CD8-positive, alpha-beta memory T cell (primary cell): Measurements from ENCODE around the gene ANAPC2. TPM values are rescaled to one million over a fixed set of nuclear protein-coding genes. Genes with fewer than 3 reads are reported as not detected.
A peak's percentile ranks its signal among the peaks of the same experiment; 100 is the strongest.

Experiments
- CTCF ChIA-PET: fragments of 350-600 bp; sonication (Branson Sonifier 250); formaldehyde crosslinking; loops from one replicate; lab custom pipeline; 2021; ENCODE audit warnings: antibody characterized with exemption; lab: Charles Lee
- POLR2A ChIA-PET: fragments of 350-600 bp; sonication (Branson Sonifier 250); formaldehyde crosslinking; loops from one replicate; lab custom pipeline; 2021; ENCODE audit warnings: antibody characterized with exemption; lab: Charles Lee
- DNase-seq, 5 donors: peaks; one replicate each; pipeline versions ENCODE4 v3.0.0 to v3.0.0-alpha.2; 2020 to 2022; ENCODE audit warnings: mixed read lengths in 1 of 5
- H3K27ac ChIP-seq: one replicate; pipeline ENCODE4 v1.7.0; 2013; ENCODE audit warnings: low read depth, mild to moderate bottlenecking, low read length, moderate library complexity
- H3K27me3 ChIP-seq: 2 replicates; pipeline ENCODE4 v1.7.0; 2013; ENCODE audit warnings: low read length, mild to moderate bottlenecking; ENCODE audit not compliant: insufficient read depth, poor library complexity, severe bottlenecking
- H3K36me3 ChIP-seq: 2 replicates; pipeline ENCODE4 v1.7.0; 2013; ENCODE audit warnings: mild to moderate bottlenecking, low read length, moderate library complexity; ENCODE audit not compliant: insufficient read depth
- H3K4me1 ChIP-seq: 2 replicates; pipeline ENCODE4 v1.7.0; 2013; ENCODE audit warnings: mild to moderate bottlenecking, low read length, moderate library complexity; ENCODE audit not compliant: insufficient read depth
- H3K4me3 ChIP-seq: 2 replicates; pipeline ENCODE4 v1.7.0; 2013; ENCODE audit warnings: mild to moderate bottlenecking, low read length
- H3K9me3 ChIP-seq: 2 replicates; pipeline ENCODE4 v1.7.0; 2013; ENCODE audit warnings: mild to moderate bottlenecking, low read length
- H3K27ac Mint-ChIP-seq, 8 donors: one replicate each; pipeline ENCODE4 v1.8.0; 2020 to 2021; ENCODE audit warnings: mixed read lengths in 8 of 8, mild to moderate bottlenecking in 6 of 8, inconsistent platforms in 3 of 8, moderate library complexity in 3 of 8
- H3K27me3 Mint-ChIP-seq, 2 donors: one replicate each; pipeline ENCODE4 v1.8.0; 2020 to 2021; ENCODE audit warnings: mixed read lengths in 2 of 2, mild to moderate bottlenecking in 1 of 2, moderate library complexity in 1 of 2
- H3K36me3 Mint-ChIP-seq, 3 donors: one replicate each; pipeline ENCODE4 v1.8.0; 2020 to 2021; ENCODE audit warnings: mixed read lengths in 3 of 3, inconsistent platforms in 1 of 3, mild to moderate bottlenecking in 1 of 3
- H3K4me1 Mint-ChIP-seq, 3 donors: one replicate each; pipeline ENCODE4 v1.8.0; 2020 to 2021; ENCODE audit warnings: mixed read lengths in 3 of 3, inconsistent platforms in 1 of 3, mild to moderate bottlenecking in 1 of 3
- H3K4me3 Mint-ChIP-seq, 7 donors: one replicate each; pipeline ENCODE4 v1.8.0; 2020 to 2021; ENCODE audit warnings: mixed read lengths in 7 of 7, mild to moderate bottlenecking in 6 of 7, moderate library complexity in 4 of 7, inconsistent platforms in 2 of 7
- H3K9me3 Mint-ChIP-seq, 5 donors: one replicate each; pipeline ENCODE4 v1.8.0; 2020 to 2022; ENCODE audit warnings: mixed read lengths in 5 of 5, mild to moderate bottlenecking in 3 of 5, moderate library complexity in 2 of 5, inconsistent platforms in 1 of 5
- polyA plus RNA-seq: library from polyadenylated mRNA; unstranded; fragments of 300-500 nt; fragmentation: Illumina TruSeq; gene quantifications from one replicate; pipeline ENCODE4 v1.2.3, GENCODE V29; 2021
- total RNA-seq, 2 experiments: library from RNA; stranded (reverse); gene quantifications; one replicate each; pipeline ENCODE4 v1.2.3, GENCODE V29; 2021

Gene ANAPC2
- total and polyA plus RNA-seq, 3 experiments from 2014 or later, result 5.4 to 57.0 (median 50.2) TPM

DNA sequence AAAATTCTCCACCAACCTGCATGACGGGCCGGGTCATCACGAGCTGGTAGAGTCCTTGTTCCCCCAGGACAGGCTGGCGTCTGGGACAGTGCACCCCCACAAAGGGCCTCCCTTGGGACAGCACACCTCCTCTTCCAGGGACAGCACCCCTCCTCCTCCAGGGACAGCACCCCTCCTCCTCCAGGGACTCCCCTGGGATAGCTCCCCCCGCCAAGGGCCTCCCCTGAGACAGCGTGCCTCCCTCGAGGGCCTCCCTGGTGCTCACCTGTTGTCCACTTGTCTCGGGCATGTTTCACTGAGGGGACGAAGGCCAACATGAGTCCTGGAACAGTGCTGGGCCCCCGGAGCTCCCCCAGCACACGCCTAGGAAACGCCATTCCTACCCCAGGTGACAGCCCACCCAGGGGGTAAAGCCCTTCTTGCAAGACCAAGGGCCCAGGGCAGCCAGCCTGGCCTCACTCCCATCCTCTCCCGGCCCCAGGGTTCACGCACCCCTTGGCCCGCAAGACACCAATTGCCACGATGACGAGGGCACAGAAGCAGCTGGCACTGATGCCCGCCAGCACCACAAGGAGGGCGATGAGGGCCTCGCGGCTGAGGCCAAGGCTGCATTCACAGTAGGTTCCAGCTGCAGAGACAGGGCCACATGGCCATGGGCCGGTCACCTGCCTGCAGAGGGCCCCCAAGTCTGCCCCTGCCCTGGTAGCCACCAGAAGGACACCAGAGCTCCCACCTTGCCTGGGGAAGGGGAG lies 17.0 kb downstream of the ANAPC2 start:
- Mint-ChIP-seq H3K27me3 (peaks cover 10 to 14% of the 10 kb centered on the region in 2 donors), H3K27ac (no peak overlapping the region), H3K4me3 (no peak overlapping the region), H3K36me3 (no peaks in the 10 kb centered on the region), H3K4me1 (peaks cover 0 to 15% (median 0%) of the 10 kb centered on the region in 3 donors), H3K9me3 (peaks cover 0 to 1% (median 0%) of the 10 kb centered on the region in 5 donors)
- Histone ChIP-seq H3K27ac (no peak overlapping the region), H3K9me3 (no peaks in the 10 kb centered on the region), H3K4me1 (no peaks in the 10 kb centered on the region), H3K27me3 (peaks cover 21% of the 10 kb centered on the region), H3K36me3 (no peaks in the 10 kb centered on the region), H3K4me3 (no peak overlapping the region)
- DNase-seq, result no peak
- POLR2A ChIA-PET, result no interaction called here
- CTCF ChIA-PET, result no interaction called here

DNA sequence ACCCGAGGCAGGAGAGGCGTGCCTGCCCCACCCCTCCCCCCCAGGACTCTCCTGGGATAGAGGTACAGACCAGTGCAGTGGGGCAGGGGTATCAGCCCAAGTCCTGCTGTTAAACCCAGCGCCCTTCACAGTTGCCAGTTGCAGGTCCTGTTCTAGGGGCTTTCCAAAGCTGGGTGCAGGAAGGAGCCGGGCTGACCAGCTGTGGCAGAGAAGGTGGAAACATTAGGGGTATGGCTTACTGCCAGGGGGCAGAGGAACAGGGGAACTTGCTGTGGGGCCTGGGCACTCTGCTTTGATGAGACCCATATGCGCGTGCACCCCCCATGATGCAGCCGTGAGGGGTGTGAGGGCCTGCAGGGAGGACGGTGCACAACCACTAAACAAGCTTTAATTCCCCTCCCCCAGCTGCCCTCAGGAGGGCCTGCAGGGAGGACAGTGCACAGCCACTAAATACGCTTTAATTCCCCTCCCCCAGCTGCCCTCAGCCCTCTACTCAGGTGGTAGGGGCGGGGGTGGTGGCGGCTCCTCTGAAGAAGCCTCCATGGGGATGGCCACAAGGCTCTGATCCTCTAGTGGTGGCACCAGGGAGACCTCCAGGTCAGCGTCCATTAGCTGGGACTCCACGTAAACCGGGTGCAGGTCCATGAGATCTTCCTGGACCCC lies 17.7 kb downstream of the ANAPC2 start:
- Mint-ChIP-seq H3K4me3 (no peak overlapping the region), H3K36me3 (no peaks in the 10 kb centered on the region), H3K4me1 (peaks cover 0 to 11% (median 0%) of the 10 kb centered on the region in 3 donors), H3K9me3 (peaks cover 0 to 1% (median 0%) of the 10 kb centered on the region in 5 donors), H3K27me3 (peaks cover 10 to 18% of the 10 kb centered on the region in 2 donors), H3K27ac (no peak overlapping the region)
- ChIA-PET POLR2A (no interaction called here), CTCF (no interaction called here)
- Histone ChIP-seq H3K9me3 (no peaks in the 10 kb centered on the region), H3K4me3 (no peak overlapping the region), H3K36me3 (no peaks in the 10 kb centered on the region), H3K27ac (no peak overlapping the region), H3K4me1 (no peaks in the 10 kb centered on the region), H3K27me3 (peaks cover 27% of the 10 kb centered on the region)
- no peak for DNase-seq

DNA sequence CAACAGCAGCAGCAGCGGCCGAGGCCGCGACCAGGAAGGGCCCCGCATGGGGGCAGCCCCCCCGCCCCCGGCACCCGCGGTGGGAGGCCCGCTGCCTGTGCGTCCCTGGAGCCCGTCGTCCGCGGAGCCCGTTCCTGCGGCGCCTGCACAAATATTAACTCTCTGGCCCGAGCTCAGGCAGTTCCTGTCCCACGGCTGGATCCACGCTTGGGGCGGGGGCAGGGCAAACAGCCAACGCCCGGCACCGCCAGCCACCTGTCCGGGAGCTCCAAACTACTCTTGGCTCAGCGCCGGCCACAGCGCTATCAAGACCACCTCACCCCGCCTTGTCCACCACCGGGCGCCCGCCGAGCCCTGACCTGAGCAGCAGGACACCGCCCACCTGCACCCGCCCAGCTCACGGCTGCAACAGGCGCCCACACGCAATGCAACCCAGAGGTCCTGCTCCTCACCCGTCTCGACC lies 18.4 kb downstream of the ANAPC2 start, which contains the start of gene LRRC26:
TSS of gene LRRC26 (minus strand) at position 156 of the 463 bp plus-strand sequence. CDS start at position 48, 108 bp downstream.
- H3K4me1 Mint-ChIP-seq, result peaks cover 0 to 11% (median 0%) of the 10 kb centered on the region in 3 donors
- H3K4me3 Mint-ChIP-seq, result peak within 1 kb of the TSS; percentile 24 to 78 (median 57)
- H3K9me3 Mint-ChIP-seq, result peaks cover 0 to 1% (median 0%) of the 10 kb centered on the region in 5 donors
- CTCF ChIA-PET, result no interaction called here
- no peak within 1 kb of the TSS for H3K27ac ChIP-seq
- H3K36me3 Mint-ChIP-seq, result no peaks in the 10 kb centered on the region
- POLR2A ChIA-PET, result no interaction called here
- no peaks in the 10 kb centered on the region for H3K9me3 ChIP-seq
- peaks cover 27% of the 10 kb centered on the region for H3K27me3 ChIP-seq
- no peaks in the 10 kb centered on the region for H3K36me3 ChIP-seq
- peaks cover 14 to 24% of the 10 kb centered on the region in 2 donors for H3K27me3 Mint-ChIP-seq
- no peak within 1 kb of the TSS for H3K4me3 ChIP-seq
- no peak within 1 kb of the TSS for H3K27ac Mint-ChIP-seq
- H3K4me1 ChIP-seq, result no peaks in the 10 kb centered on the region
- DNase-seq, result no peak

DNA sequence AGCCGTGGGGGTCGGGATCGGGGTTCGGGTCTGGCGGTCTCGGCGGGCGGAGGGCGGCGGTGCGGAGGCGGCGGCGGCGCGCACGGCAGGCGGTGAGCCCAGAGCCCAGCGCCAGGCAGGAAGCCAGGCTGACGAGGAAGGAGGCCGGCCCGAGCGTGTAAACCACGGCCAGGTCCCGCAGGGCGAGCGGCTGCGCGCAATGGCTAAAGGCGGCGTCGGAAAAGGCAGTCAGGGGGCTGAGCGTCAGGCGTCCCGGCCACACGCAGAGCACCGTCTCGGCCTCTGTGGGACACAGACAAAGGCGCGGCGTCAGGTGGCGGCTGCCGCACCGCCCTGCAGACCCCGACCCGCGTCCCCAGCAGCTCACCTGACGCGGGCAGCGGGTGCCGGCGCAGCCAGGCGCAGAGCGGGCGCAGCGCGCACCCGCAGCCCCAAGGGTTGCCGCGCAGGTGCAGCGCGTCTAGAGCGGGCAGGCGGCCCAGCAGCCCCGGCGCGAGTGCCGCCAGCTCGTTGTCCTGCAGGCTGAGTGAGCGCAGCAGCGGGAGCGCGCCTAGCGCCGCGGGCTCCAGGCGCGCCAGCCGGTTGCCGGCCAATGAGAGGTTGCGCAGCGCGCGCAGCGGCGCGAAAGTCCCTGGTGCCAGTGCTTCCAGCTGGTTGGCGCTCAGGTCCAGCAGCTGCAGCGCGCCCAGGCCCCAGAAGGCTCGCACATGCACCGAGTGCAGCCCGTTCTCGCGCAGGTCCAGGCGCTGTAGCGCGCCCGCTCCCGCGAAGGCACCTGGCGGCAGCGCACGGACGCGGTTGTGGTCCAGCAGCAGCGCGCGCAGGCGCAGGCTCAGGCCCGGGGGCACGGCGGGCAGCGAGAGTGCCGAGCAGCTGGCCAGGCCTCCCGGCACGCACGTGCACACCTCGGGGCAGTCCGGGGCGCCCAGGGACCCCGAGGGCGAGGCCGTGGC lies 19.2 kb downstream of the ANAPC2 start:
- H3K9me3 ChIP-seq, result no peaks in the 10 kb centered on the region
- H3K36me3 ChIP-seq, result no peaks in the 10 kb centered on the region
- H3K4me3 Mint-ChIP-seq, result peak overlapping the region; percentile 24 to 78 (median 57)
- H3K27ac Mint-ChIP-seq, result no peak overlapping the region
- H3K27ac ChIP-seq, result no peak overlapping the region
- no peaks in the 10 kb centered on the region for H3K36me3 Mint-ChIP-seq
- H3K27me3 ChIP-seq, result peaks cover 32% of the 10 kb centered on the region
- POLR2A ChIA-PET, result no interaction called here
- H3K4me1 ChIP-seq, result no peaks in the 10 kb centered on the region
- H3K9me3 Mint-ChIP-seq, result peaks cover 0 to 1% (median 0%) of the 10 kb centered on the region in 5 donors
- H3K27me3 Mint-ChIP-seq, result peaks cover 16 to 24% of the 10 kb centered on the region in 2 donors
- no peak overlapping the region for H3K4me3 ChIP-seq
- DNase-seq, result no peak
- CTCF ChIA-PET, result no interaction called here
- peaks cover 0 to 11% (median 0%) of the 10 kb centered on the region in 3 donors for H3K4me1 Mint-ChIP-seq

DNA sequence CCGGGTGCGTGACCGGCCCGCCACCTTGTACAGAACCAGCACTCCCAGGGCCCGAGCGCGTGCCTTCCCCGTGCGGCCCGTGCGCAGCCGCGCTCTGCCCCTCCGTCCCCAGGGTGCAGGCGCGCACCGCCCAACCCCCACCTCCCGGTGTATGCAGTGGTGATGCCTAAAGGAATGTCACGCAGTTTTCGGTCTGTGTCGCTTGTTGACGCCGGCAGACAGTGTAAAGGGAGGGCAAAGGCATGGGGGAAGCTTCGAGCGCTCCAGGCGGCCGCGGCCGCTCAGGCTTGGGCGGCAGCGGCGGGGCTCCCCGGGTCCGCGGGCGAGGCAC lies 19.8 kb downstream of the ANAPC2 start:
- no peak overlapping the region for H3K27ac Mint-ChIP-seq
- peaks cover 17 to 25% of the 10 kb centered on the region in 2 donors for H3K27me3 Mint-ChIP-seq
- Histone ChIP-seq H3K4me1 (no peaks in the 10 kb centered on the region), H3K27me3 (peaks cover 32% of the 10 kb centered on the region), H3K36me3 (no peaks in the 10 kb centered on the region), H3K27ac (no peak overlapping the region), H3K9me3 (no peaks in the 10 kb centered on the region), H3K4me3 (no peak overlapping the region)
- H3K4me3 Mint-ChIP-seq, result peak overlapping the region in 4 of 7 donors; percentile 24 to 78 (median 44)
- peaks cover 0 to 12% (median 0%) of the 10 kb centered on the region in 3 donors for H3K4me1 Mint-ChIP-seq
- H3K9me3 Mint-ChIP-seq, result peaks cover 0 to 1% (median 0%) of the 10 kb centered on the region in 5 donors
- H3K36me3 Mint-ChIP-seq, result no peaks in the 10 kb centered on the region
- DNase-seq, result no peak
- POLR2A ChIA-PET, result no interaction called here
- CTCF ChIA-PET, result no interaction called here

DNA sequence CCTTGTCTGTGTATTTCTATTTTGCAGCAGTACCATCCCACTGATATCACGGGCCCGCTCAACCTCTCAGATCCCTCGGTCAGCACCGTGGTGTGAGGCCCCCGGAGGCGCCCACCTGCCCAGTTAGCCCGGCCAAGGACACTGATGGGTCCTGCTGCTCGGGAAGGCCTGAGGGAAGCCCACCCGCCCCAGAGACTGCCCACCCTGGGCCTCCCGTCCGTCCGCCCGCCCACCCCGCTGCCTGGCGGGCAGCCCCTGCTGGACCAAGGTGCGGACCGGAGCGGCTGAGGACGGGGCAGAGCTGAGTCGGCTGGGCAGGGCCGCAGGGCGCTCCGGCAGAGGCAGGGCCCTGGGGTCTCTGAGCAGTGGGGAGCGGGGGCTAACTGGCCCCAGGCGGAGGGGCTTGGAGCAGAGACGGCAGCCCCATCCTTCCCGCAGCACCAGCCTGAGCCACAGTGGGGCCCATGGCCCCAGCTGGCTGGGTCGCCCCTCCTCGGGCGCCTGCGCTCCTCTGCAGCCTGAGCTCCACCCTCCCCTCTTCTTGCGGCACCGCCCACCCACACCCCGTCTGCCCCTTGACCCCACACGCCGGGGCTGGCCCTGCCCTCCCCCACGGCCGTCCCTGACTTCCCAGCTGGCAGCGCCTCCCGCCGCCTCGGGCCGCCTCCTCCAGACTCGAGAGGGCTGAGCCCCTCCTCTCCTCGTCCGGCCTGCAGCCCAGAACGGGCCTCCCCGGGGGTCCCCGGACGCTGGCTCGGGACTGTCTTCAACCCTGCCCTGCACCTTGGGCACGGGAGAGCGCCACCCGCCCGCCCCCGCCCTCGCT lies 20.4 kb downstream of the ANAPC2 start:
- Mint-ChIP-seq H3K27me3 (peaks cover 15 to 28% of the 10 kb centered on the region in 2 donors), H3K27ac (no peak overlapping the region), H3K4me1 (peaks cover 0 to 10% (median 0%) of the 10 kb centered on the region in 3 donors), H3K4me3 (peak overlapping the region in 1 of 7 donors; percentile 29), H3K36me3 (no peaks in the 10 kb centered on the region), H3K9me3 (peaks cover 0 to 1% (median 0%) of the 10 kb centered on the region in 5 donors)
- no peak overlapping the region for H3K27ac ChIP-seq
- H3K27me3 ChIP-seq, result peaks cover 32% of the 10 kb centered on the region
- no peak overlapping the region for H3K4me3 ChIP-seq
- no peaks in the 10 kb centered on the region for H3K4me1 ChIP-seq
- H3K36me3 ChIP-seq, result no peaks in the 10 kb centered on the region
- DNase-seq, result no peak
- H3K9me3 ChIP-seq, result no peaks in the 10 kb centered on the region
- CTCF ChIA-PET, result interaction anchor here (1.1 kb wide), 1 partner anchor 27 kb away, joined by 3 read pairs; no protein-coding TSS in a partner anchor
- POLR2A ChIA-PET, result interaction anchor here (0.6 kb wide), 1 partner anchor 113 kb away, joined by 3 read pairs; no protein-coding TSS in a partner anchor

DNA sequence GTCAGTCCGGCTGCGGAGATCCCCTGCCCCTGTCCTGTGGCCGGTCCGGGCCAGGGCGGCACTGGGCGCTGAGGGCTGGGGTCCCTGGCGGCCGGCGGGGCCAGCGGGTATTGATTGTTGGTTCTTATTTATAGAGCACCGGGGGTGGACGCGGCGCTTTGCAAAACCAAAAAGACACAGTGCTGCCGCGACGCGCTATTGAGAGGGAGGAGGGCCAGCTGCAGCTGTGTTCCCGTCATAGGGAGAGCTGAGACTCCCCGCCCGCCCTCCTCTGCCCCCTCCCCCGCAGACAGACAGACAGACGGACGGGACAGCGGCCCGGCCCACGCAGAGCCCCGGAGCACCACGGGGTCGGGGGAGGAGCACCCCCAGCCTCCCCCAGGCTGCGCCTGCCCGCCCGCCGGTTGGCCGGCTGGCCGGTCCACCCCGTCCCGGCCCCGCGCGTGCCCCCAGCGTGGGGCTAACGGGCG lies 21.0 kb downstream of the ANAPC2 start:
- H3K27ac ChIP-seq, result no peak overlapping the region
- H3K36me3 ChIP-seq, result no peaks in the 10 kb centered on the region
- H3K9me3 ChIP-seq, result no peaks in the 10 kb centered on the region
- DNase-seq, result no peak
- H3K4me3 ChIP-seq, result no peak overlapping the region
- H3K27me3 ChIP-seq, result peaks cover 32% of the 10 kb centered on the region
- no peaks in the 10 kb centered on the region for H3K36me3 Mint-ChIP-seq
- peaks cover 0 to 10% (median 0%) of the 10 kb centered on the region in 3 donors for H3K4me1 Mint-ChIP-seq
- H3K27ac Mint-ChIP-seq, result no peak overlapping the region
- H3K4me3 Mint-ChIP-seq, result no peak overlapping the region
- ChIA-PET CTCF (interaction anchor here (1.1 kb wide), 1 partner anchor 27 kb away, joined by 3 read pairs; no protein-coding TSS in a partner anchor), POLR2A (no interaction called here)
- H3K4me1 ChIP-seq, result no peaks in the 10 kb centered on the region
- peaks cover 17 to 28% of the 10 kb centered on the region in 2 donors for H3K27me3 Mint-ChIP-seq
- peaks cover 0 to 1% (median 0%) of the 10 kb centered on the region in 5 donors for H3K9me3 Mint-ChIP-seq
